Gastroesophageal sphincter (tissue), 3 donors: ENCODE results near the gene MUSTN1.

Experiments
- CTCF ChIP-seq, 4 experiments: fragments of 200-600 bp in 2 of 4; fragments of 450-650 bp in 2 of 4; sonication (generic) in 1 of 4; IDR thresholded peaks; one replicate each; pipeline ENCODE4 v1.5.1; 2017 to 2019; ENCODE audit warnings: antibody characterized with exemption in 4 of 4, mild to moderate bottlenecking in 2 of 4, moderate library complexity in 2 of 4
- POLR2AphosphoS5 ChIP-seq: sonication (generic); formaldehyde crosslinking; IDR thresholded peaks from one replicate; pipeline ENCODE4 v1.6.1; 2017; ENCODE audit warnings: antibody characterized with exemption

GRCh38 chr3:52843881-52844280 lies 9.1 kb upstream of the MUSTN1 start:
- TF ChIP-seq POLR2AphosphoS5 (no peak), CTCF (IDR thresholded peaks at IDR 0.05) (no peak)
